Calu3 (cell line): ENCODE data around the gene SERPING1. TPM values are rescaled to one million over a fixed set of nuclear protein-coding genes. Genes with fewer than 3 reads are reported as not detected.
A peak's percentile ranks its signal among the peaks of the same experiment; 100 is the strongest.

Experiments
- BruUV-seq: library from RNA; stranded (reverse); fragments of 400-500 nt; replicated peaks from 2 replicates; lab custom pipeline; 2021; lab: Mats Ljungman, UMichigan
- CTCF ChIA-PET: fragments of 300-600 bp; sonication (Branson Sonifier 250); formaldehyde crosslinking; loops from one replicate; lab custom pipeline; 2022; ENCODE audit warnings: antibody characterized with exemption; lab: Charles Lee
- DNase-seq: peaks from one replicate; pipeline ENCODE4 v3.0.0; 2022
- H3K27ac Mint-ChIP-seq: one replicate; pipeline ENCODE4 v1.8.0; 2022; ENCODE audit warnings: mixed read lengths; ENCODE audit not compliant: unreplicated experiment
- H3K27me3 Mint-ChIP-seq: one replicate; pipeline ENCODE4 v1.8.0; 2022; ENCODE audit warnings: mixed read lengths; ENCODE audit not compliant: unreplicated experiment
- H3K36me3 Mint-ChIP-seq: one replicate; pipeline ENCODE4 v1.8.0; 2022; ENCODE audit warnings: mild to moderate bottlenecking, moderate library complexity, mixed read lengths; ENCODE audit not compliant: insufficient read depth, unreplicated experiment
- H3K4me1 Mint-ChIP-seq: one replicate; pipeline ENCODE4 v1.8.0; 2022; ENCODE audit warnings: mild to moderate bottlenecking, low read depth, mixed read lengths; ENCODE audit not compliant: unreplicated experiment
- H3K4me3 Mint-ChIP-seq: one replicate; pipeline ENCODE4 v1.8.0; 2022; ENCODE audit warnings: mild to moderate bottlenecking, low read depth, moderate library complexity, mixed read lengths; ENCODE audit not compliant: unreplicated experiment
- H3K9me3 Mint-ChIP-seq: one replicate; pipeline ENCODE4 v1.8.0; 2022; ENCODE audit warnings: low read depth, mixed read lengths; ENCODE audit not compliant: unreplicated experiment
- CTCF ChIP-seq: fragments of 200-600 bp; IDR thresholded peaks from one replicate; pipeline ENCODE4 v1.8.0; 2022; ENCODE audit warnings: antibody characterized with exemption; ENCODE audit not compliant: unreplicated experiment
- intact Hi-C: fragments of 100-400 bp; cut with micrococcal nuclease; formaldehyde crosslinking; loops from one replicate; pipeline ENCODE4 v1.10.0; 2022; ENCODE audit not compliant: unreplicated experiment
- total RNA-seq: library from RNA; stranded (reverse); gene quantifications from 2 replicates; pipeline ENCODE4 v1.2.3, GENCODE V29; 2022

SERPING1 gene
- total RNA-seq, 1 experiment from 2014 or later, result 61.8 TPM

- Mint-ChIP-seq H3K4me1 (peaks cover 25% of the 10 kb centered on the region), H3K36me3 (peaks cover 16% of the 10 kb centered on the region), H3K4me3 (peak overlapping the region; percentile 98), H3K9me3 (no peaks in the 10 kb centered on the region), H3K27ac (no peak overlapping the region), H3K27me3 (no peaks in the 10 kb centered on the region)
- DNase-seq, result peak; percentile 85
- TF ChIP-seq CTCF, result no peak
- intact Hi-C loops, result loop anchor here (1.0 kb wide), 1 partner anchor 73 kb away; no protein-coding TSS in a partner anchor
- TSS peak; percentile 21 for BruUV-seq
- CTCF ChIA-PET, result interaction anchor here (0.5 to 2.5 kb wide), 8 partner anchors 27 to 500 kb away, joined by 3 to 62 read pairs (median 4); partner anchors contain the start of gene TIMM10
Measured at GRCh38 chr11:57568330-57568766, 29.1 kb upstream of the SERPING1 start.

GRCh38 chr11:57571606-57572005 lies 25.9 kb upstream of the SERPING1 start:
- Mint-ChIP-seq H3K27ac (no peak overlapping the region), H3K27me3 (peaks cover 10% of the 10 kb centered on the region), H3K36me3 (peaks cover 16% of the 10 kb centered on the region), H3K9me3 (no peaks in the 10 kb centered on the region), H3K4me3 (no peak overlapping the region), H3K4me1 (peaks cover 16% of the 10 kb centered on the region)
- intact Hi-C loops, result no loop called here
- TF ChIP-seq CTCF, result no peak
- CTCF ChIA-PET, result interaction anchor here (0.6 kb wide), 1 partner anchor 70 kb away, joined by 3 read pairs; no protein-coding TSS in a partner anchor
- BruUV-seq, result no TSS peak
- DNase-seq, result no peak

DNA sequence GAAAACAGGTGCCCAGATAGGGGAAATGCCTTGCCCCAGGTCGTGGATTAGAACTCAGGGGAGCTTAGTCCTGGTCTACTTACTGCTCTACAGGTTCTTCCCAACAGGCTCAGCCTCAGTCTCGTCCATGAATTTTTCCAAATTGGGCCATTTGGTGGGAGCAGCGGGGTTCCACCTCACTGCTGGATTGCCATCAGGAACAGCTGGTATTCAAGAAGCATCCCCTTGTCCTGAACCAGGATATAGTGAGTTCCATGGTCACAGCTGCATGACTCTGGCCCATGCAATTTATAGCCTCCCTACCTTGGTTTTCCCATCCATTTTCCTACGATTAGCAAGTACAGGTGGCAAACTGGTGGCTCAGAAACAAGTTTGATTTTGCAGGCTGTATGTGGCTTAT lies 23.4 kb upstream of the SERPING1 start:
- Mint-ChIP-seq H3K27ac (no peak overlapping the region), H3K9me3 (no peaks in the 10 kb centered on the region), H3K4me3 (no peak overlapping the region), H3K27me3 (peaks cover 12% of the 10 kb centered on the region), H3K36me3 (no peaks in the 10 kb centered on the region), H3K4me1 (peaks cover 6% of the 10 kb centered on the region)
- intact Hi-C loops, result no loop called here
- TF ChIP-seq CTCF, result no peak
- no peak for DNase-seq
- CTCF ChIA-PET, result no interaction called here
- BruUV-seq, result no TSS peak

DNA sequence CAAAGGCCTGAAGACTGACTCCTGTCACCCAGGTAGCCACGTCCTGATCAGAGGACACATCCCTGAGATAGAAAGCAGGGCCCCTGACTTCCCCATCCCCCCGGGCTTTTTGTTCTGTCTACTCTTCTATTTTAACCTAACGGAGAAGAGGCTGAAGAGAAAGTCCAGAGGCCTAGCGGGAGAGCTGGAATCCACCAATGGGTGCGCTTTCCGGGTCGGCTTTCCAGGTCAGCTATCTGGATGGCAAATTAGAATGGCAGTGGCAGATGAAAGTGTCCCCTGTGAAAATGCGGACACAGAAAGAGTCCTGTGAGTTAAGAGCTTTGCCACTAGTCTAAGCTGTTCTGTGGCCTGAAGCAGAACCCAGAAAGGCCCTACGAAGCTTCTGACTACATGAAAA lies 13.1 kb upstream of the SERPING1 start:
- intact Hi-C loops, result no loop called here
- Mint-ChIP-seq H3K9me3 (no peaks in the 10 kb centered on the region), H3K36me3 (no peaks in the 10 kb centered on the region), H3K27me3 (no peaks in the 10 kb centered on the region), H3K4me1 (no peaks in the 10 kb centered on the region), H3K4me3 (no peak overlapping the region), H3K27ac (no peak overlapping the region)
- CTCF ChIA-PET, result no interaction called here
- no peak for TF ChIP-seq CTCF
- no TSS peak for BruUV-seq
- no peak for DNase-seq
